ENCODE measurements around the gene RHEBL1. TPM values are rescaled to one million over a fixed set of nuclear protein-coding genes. Genes with fewer than 3 reads are reported as not detected.

The RHEBL1 gene
- total and polyA plus RNA-seq, 8 donors: 0.71 to 3.6 (median 2.2) TPM

DNA sequence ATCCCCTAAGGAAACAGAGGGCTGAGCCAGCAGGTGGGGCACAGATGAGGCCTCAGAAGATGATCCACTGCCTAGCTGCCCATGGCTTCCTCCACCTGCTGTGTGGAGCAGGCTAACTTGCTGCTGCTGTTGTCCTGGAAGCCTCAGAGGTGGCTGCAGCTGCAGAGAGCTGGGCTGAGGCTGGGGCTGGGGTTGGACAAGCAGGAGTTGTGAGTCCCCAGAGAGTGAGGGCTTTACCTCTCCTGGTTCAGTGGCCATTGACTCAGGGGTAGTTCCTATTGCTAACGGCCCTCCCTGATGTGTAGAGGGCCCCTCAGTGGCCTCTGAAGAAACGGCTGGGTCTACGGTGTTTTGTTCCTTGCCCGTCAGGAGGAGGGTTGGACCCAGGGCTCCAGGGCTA lies 37.5 kb downstream of the RHEBL1 start:
- peaks cover 0 to 100% of the 10 kb centered on the region in 2 donors for H3K36me3 ChIP-seq
- no peak overlapping the region for H3K27ac ChIP-seq
- no peak for DNase-seq
- intact Hi-C loops (cut with DNase I): no loop called here
- H3K4me1 ChIP-seq: no peaks in the 10 kb centered on the region
- ATAC-seq: no peak
- no peaks in the 10 kb centered on the region for H3K27me3 ChIP-seq
- no peak overlapping the region for H3K4me3 ChIP-seq
- no peak for TF ChIP-seq CTCF (IDR thresholded peaks at IDR 0.05)
- no peaks in the 10 kb centered on the region for H3K9me3 ChIP-seq

DNA sequence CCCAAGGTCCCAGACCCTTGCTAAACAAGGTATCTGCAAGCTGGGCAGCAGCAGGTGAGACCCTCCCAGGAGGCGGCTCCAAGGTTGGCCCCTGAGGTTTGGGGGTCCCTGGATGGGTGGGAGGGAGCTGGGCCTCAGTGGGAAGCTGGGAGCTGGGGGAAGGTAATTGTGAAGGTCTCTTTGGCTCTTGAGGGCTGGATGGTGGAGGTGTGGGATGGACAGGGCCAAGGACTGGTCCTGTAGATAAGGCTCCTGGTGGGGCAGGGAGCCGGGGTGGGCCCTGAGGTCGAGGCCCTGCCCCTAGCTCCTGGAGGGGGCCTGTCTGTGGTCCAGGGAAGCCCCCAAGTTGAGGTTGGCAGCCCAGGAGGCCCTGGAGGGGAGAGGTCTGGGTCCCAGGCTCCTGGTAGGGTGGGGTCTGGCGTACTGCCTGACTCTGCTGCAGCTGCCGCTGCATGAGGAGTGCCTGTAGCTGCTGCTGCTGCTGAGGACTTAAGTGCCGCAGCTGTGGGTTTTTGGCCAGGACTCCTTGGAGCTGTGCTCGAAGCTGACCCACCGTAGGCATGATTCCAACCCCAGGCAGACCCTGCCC lies 38.1 kb downstream of the RHEBL1 start:
- H3K36me3 ChIP-seq: peaks cover 0 to 100% of the 10 kb centered on the region in 2 donors
- H3K27ac ChIP-seq: no peak overlapping the region
- intact Hi-C loops (cut with DNase I): no loop called here
- no peak for TF ChIP-seq CTCF (IDR thresholded peaks at IDR 0.05)
- ATAC-seq: no peak
- H3K4me3 ChIP-seq: no peak overlapping the region
- no peaks in the 10 kb centered on the region for H3K4me1 ChIP-seq
- no peaks in the 10 kb centered on the region for H3K27me3 ChIP-seq
- DNase-seq: no peak
- H3K9me3 ChIP-seq: no peaks in the 10 kb centered on the region

- ATAC-seq: no peak
- Histone ChIP-seq H3K36me3 (peaks cover 0 to 100% of the 10 kb centered on the region in 2 donors), H3K4me3 (no peak overlapping the region), H3K9me3 (no peaks in the 10 kb centered on the region), H3K27ac (no peak overlapping the region), H3K4me1 (no peaks in the 10 kb centered on the region), H3K27me3 (no peaks in the 10 kb centered on the region)
- intact Hi-C loops (cut with DNase I): no loop called here
- DNase-seq: no peak
- TF ChIP-seq CTCF (IDR thresholded peaks at IDR 0.05): no peak
Observed at GRCh38 chr12:49030714-49031572, 38.8 kb downstream of the RHEBL1 start.

DNA sequence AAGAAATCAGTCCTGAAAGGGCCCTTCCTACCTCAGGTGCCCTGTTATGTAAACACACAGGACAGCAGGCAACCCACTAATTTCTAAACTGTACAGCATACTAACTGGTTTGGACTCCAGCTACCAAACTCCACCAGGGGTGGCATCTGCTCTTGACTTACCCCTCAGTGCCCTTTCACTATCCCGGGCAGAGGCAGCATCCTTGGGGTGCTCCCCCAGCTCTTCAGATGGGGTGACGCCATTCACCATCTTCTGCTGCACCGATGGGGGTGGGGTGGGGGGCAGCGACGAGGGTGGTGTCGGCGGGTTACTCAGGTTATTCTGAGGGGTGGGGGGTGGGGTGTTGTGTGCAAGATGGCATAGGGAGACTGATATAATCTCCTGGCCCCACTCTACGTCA lies 39.7 kb downstream of the RHEBL1 start:
- H3K9me3 ChIP-seq: no peaks in the 10 kb centered on the region
- DNase-seq (no peak), ATAC-seq (no peak)
- intact Hi-C loops (cut with DNase I): no loop called here
- no peak for TF ChIP-seq CTCF (IDR thresholded peaks at IDR 0.05)
- H3K4me3 ChIP-seq: no peak overlapping the region
- H3K27ac ChIP-seq: no peak overlapping the region
- H3K4me1 ChIP-seq: no peaks in the 10 kb centered on the region
- peaks cover 0 to 100% of the 10 kb centered on the region in 2 donors for H3K36me3 ChIP-seq
- H3K27me3 ChIP-seq: no peaks in the 10 kb centered on the region

GRCh38 chr12:49028666-49029275 lies 41.0 kb downstream of the RHEBL1 start:
- no peaks in the 10 kb centered on the region for H3K4me1 ChIP-seq
- peaks cover 5 to 100% of the 10 kb centered on the region in 2 donors for H3K36me3 ChIP-seq
- DNase-seq (no peak), ATAC-seq (no peak)
- TF ChIP-seq CTCF (IDR thresholded peaks at IDR 0.05): no peak
- H3K27ac ChIP-seq: no peak overlapping the region
- intact Hi-C loops (cut with DNase I): no loop called here
- H3K4me3 ChIP-seq: no peak overlapping the region
- H3K9me3 ChIP-seq: no peaks in the 10 kb centered on the region
- no peaks in the 10 kb centered on the region for H3K27me3 ChIP-seq
